ENCODE results near the gene RAB12.
"Not testable (repeated sequence)": the region's sequence is repeated elsewhere in the genome, so short reads cannot be mapped to it uniquely, and the experiment has no call there.

RAB12 gene

GRCh38 chr18:8614875-8615274 is 5.6 kb downstream of the RAB12 start:
- peaks cover 42% of the 10 kb centered on the region for H3K36me3 ChIP-seq (ENCODE audit: control insufficient read depth, insufficient read depth, low read length)
- H3K27ac ChIP-seq (ENCODE audit: low read depth, low read length, severe bottlenecking), result peak overlapping the region; percentile 43
- peaks cover 23% of the 10 kb centered on the region for H3K4me1 ChIP-seq (ENCODE audit: control insufficient read depth, insufficient read depth, low read length, poor library complexity, severe bottlenecking)
- WGBS, 2 experiments (ENCODE audit: insufficient coverage in 2 of 2), result 84 to 93% methylated on average over 12 of the region's 12 CpGs
- no peak overlapping the region for H3K4me3 ChIP-seq (ENCODE audit: extremely low read depth, insufficient read depth, low read length, poor library complexity, severe bottlenecking)
- H3K9me3 ChIP-seq (ENCODE audit: control insufficient read depth, low read length), result no peaks in the 10 kb centered on the region

- Histone ChIP-seq H3K27ac (ENCODE audit: low read depth, low read length, severe bottlenecking) (peak overlapping the region; percentile 43), H3K9me3 (ENCODE audit: control insufficient read depth, low read length) (no peaks in the 10 kb centered on the region), H3K4me3 (ENCODE audit: extremely low read depth, insufficient read depth, low read length, poor library complexity, severe bottlenecking) (no peak overlapping the region), H3K36me3 (ENCODE audit: control insufficient read depth, insufficient read depth, low read length) (peaks cover 46% of the 10 kb centered on the region), H3K4me1 (ENCODE audit: control insufficient read depth, insufficient read depth, low read length, poor library complexity, severe bottlenecking) (peaks cover 23% of the 10 kb centered on the region)
- WGBS, 2 experiments (ENCODE audit: insufficient coverage in 2 of 2), result 0 to 40% methylated on average over 1 of the region's 4 CpGs
These were observed 6.3 kb downstream of the RAB12 start for GRCh38 chr18:8615397-8616027.

GRCh38 chr18:8616028-8616401 is 6.8 kb downstream of the RAB12 start:
- Histone ChIP-seq H3K27ac (ENCODE audit: low read depth, low read length, severe bottlenecking) (no peak overlapping the region), H3K9me3 (ENCODE audit: control insufficient read depth, low read length) (no peaks in the 10 kb centered on the region), H3K4me1 (ENCODE audit: control insufficient read depth, insufficient read depth, low read length, poor library complexity, severe bottlenecking) (peaks cover 19% of the 10 kb centered on the region), H3K4me3 (ENCODE audit: extremely low read depth, insufficient read depth, low read length, poor library complexity, severe bottlenecking) (no peak overlapping the region), H3K36me3 (ENCODE audit: control insufficient read depth, insufficient read depth, low read length) (peaks cover 50% of the 10 kb centered on the region)
- 90% methylated on average over 2 of the region's 4 CpGs; no CpG with 5 or more reads in 1 of the 2 experiments for WGBS, 2 experiments (ENCODE audit: insufficient coverage in 2 of 2)

GRCh38 chr18:8617907-8618306 is 8.7 kb downstream of the RAB12 start:
- H3K36me3 ChIP-seq (ENCODE audit: control insufficient read depth, insufficient read depth, low read length), result peaks cover 46% of the 10 kb centered on the region
- H3K9me3 ChIP-seq (ENCODE audit: control insufficient read depth, low read length), result peaks cover 4% of the 10 kb centered on the region
- 79 to 97% methylated on average over 2 to 4 of the region's 5 CpGs for WGBS, 2 experiments (ENCODE audit: insufficient coverage in 2 of 2)
- no peak overlapping the region for H3K27ac ChIP-seq (ENCODE audit: low read depth, low read length, severe bottlenecking)
- H3K4me1 ChIP-seq (ENCODE audit: control insufficient read depth, insufficient read depth, low read length, poor library complexity, severe bottlenecking), result peaks cover 11% of the 10 kb centered on the region
- no peak overlapping the region for H3K4me3 ChIP-seq (ENCODE audit: extremely low read depth, insufficient read depth, low read length, poor library complexity, severe bottlenecking)

- no peak overlapping the region for H3K4me3 ChIP-seq (ENCODE audit: extremely low read depth, insufficient read depth, low read length, poor library complexity, severe bottlenecking)
- peaks cover 4% of the 10 kb centered on the region for H3K9me3 ChIP-seq (ENCODE audit: control insufficient read depth, low read length)
- peaks cover 11% of the 10 kb centered on the region for H3K4me1 ChIP-seq (ENCODE audit: control insufficient read depth, insufficient read depth, low read length, poor library complexity, severe bottlenecking)
- peaks cover 43% of the 10 kb centered on the region for H3K36me3 ChIP-seq (ENCODE audit: control insufficient read depth, insufficient read depth, low read length)
- no peak overlapping the region for H3K27ac ChIP-seq (ENCODE audit: low read depth, low read length, severe bottlenecking)
- 88 to 93% methylated on average over 2 to 5 of the region's 5 CpGs for WGBS, 2 experiments (ENCODE audit: insufficient coverage in 2 of 2)
These were observed 9.8 kb downstream of the RAB12 start for GRCh38 chr18:8619041-8619440.

- H3K36me3 ChIP-seq (ENCODE audit: control insufficient read depth, insufficient read depth, low read length), result peaks cover 43% of the 10 kb centered on the region
- WGBS, 2 experiments (ENCODE audit: insufficient coverage in 2 of 2), result 86 to 93% methylated on average over 2 of the region's 6 CpGs
- no peak overlapping the region for H3K4me3 ChIP-seq (ENCODE audit: extremely low read depth, insufficient read depth, low read length, poor library complexity, severe bottlenecking)
- peaks cover 4% of the 10 kb centered on the region for H3K9me3 ChIP-seq (ENCODE audit: control insufficient read depth, low read length)
- H3K27ac ChIP-seq (ENCODE audit: low read depth, low read length, severe bottlenecking), result no peak overlapping the region
- H3K4me1 ChIP-seq (ENCODE audit: control insufficient read depth, insufficient read depth, low read length, poor library complexity, severe bottlenecking), result peaks cover 9% of the 10 kb centered on the region
These were observed 10.8 kb downstream of the RAB12 start for GRCh38 chr18:8619835-8620577.

GRCh38 chr18:8620845-8621244 is 11.6 kb downstream of the RAB12 start:
- no peak overlapping the region for H3K27ac ChIP-seq (ENCODE audit: low read depth, low read length, severe bottlenecking)
- H3K36me3 ChIP-seq (ENCODE audit: control insufficient read depth, insufficient read depth, low read length), result peaks cover 49% of the 10 kb centered on the region
- peaks cover 4% of the 10 kb centered on the region for H3K9me3 ChIP-seq (ENCODE audit: control insufficient read depth, low read length)
- H3K4me1 ChIP-seq (ENCODE audit: control insufficient read depth, insufficient read depth, low read length, poor library complexity, severe bottlenecking), result peaks cover under 1% of the 10 kb centered on the region
- 75 to 79% methylated on average over 2 of the region's 3 CpGs for WGBS, 2 experiments (ENCODE audit: insufficient coverage in 2 of 2)
- no peak overlapping the region for H3K4me3 ChIP-seq (ENCODE audit: extremely low read depth, insufficient read depth, low read length, poor library complexity, severe bottlenecking)

GRCh38 chr18:8622625-8623024 is 13.4 kb downstream of the RAB12 start:
- H3K36me3 ChIP-seq (ENCODE audit: control insufficient read depth, insufficient read depth, low read length), result peaks cover 50% of the 10 kb centered on the region
- H3K9me3 ChIP-seq (ENCODE audit: control insufficient read depth, low read length); H3K27ac ChIP-seq (ENCODE audit: low read depth, low read length, severe bottlenecking); H3K4me1 ChIP-seq (ENCODE audit: control insufficient read depth, insufficient read depth, low read length, poor library complexity, severe bottlenecking); H3K4me3 ChIP-seq (ENCODE audit: extremely low read depth, insufficient read depth, low read length, poor library complexity, severe bottlenecking): not testable (repeated sequence)
- WGBS, 2 experiments (ENCODE audit: insufficient coverage in 2 of 2), result 0 to 46% methylated on average over 1 to 9 of the region's 10 CpGs

- Histone ChIP-seq H3K4me3 (ENCODE audit: extremely low read depth, insufficient read depth, low read length, poor library complexity, severe bottlenecking) (no peak overlapping the region), H3K4me1 (ENCODE audit: control insufficient read depth, insufficient read depth, low read length, poor library complexity, severe bottlenecking) (peaks cover 4% of the 10 kb centered on the region), H3K9me3 (ENCODE audit: control insufficient read depth, low read length) (peaks cover 4% of the 10 kb centered on the region), H3K36me3 (ENCODE audit: control insufficient read depth, insufficient read depth, low read length) (peaks cover 40% of the 10 kb centered on the region), H3K27ac (ENCODE audit: low read depth, low read length, severe bottlenecking) (no peak overlapping the region)
- 83% methylated on average over 2 of the region's 4 CpGs; no CpG with 5 or more reads in 1 of the 2 experiments for WGBS, 2 experiments (ENCODE audit: insufficient coverage in 2 of 2)
These were observed 14.4 kb downstream of the RAB12 start for GRCh38 chr18:8623549-8624106.

GRCh38 chr18:8625461-8626092 is 16.3 kb downstream of the RAB12 start:
- 96% methylated on average over 11 of the region's 13 CpGs for WGBS, 2 experiments (ENCODE audit: insufficient coverage in 2 of 2)
- Histone ChIP-seq H3K9me3 (ENCODE audit: control insufficient read depth, low read length) (peaks cover 4% of the 10 kb centered on the region), H3K27ac (ENCODE audit: low read depth, low read length, severe bottlenecking) (no peak overlapping the region), H3K36me3 (ENCODE audit: control insufficient read depth, insufficient read depth, low read length) (peaks cover 45% of the 10 kb centered on the region), H3K4me1 (ENCODE audit: control insufficient read depth, insufficient read depth, low read length, poor library complexity, severe bottlenecking) (peaks cover 4% of the 10 kb centered on the region), H3K4me3 (ENCODE audit: extremely low read depth, insufficient read depth, low read length, poor library complexity, severe bottlenecking) (no peak overlapping the region)

Data from mesodermal cell (in vitro differentiated cells).